HEK293 (cell line): Measurements from ENCODE around the gene BAHD1.

Source experiments
- YY1 ChIP-seq: fragments of 450-650 bp; formaldehyde crosslinking; IDR thresholded peaks from 2 replicates; pipeline ENCODE4 v1.5.1; 2018; ENCODE audit warnings: missing biosample characterization, missing genetic modification characterization
- ZBTB21 ChIP-seq: fragments of 450-650 bp; formaldehyde crosslinking; IDR thresholded peaks from 2 replicates; pipeline ENCODE4 v1.5.1; 2017; ENCODE audit warnings: missing biosample characterization, missing genetic modification characterization
- ZFP3 ChIP-seq: fragments of 450-650 bp; formaldehyde crosslinking; IDR thresholded peaks from 2 replicates; pipeline ENCODE4 v1.5.1; 2016; ENCODE audit warnings: low read depth, missing biosample characterization, missing genetic modification characterization
- ZFP37 ChIP-seq: fragments of 450-650 bp; formaldehyde crosslinking; IDR thresholded peaks from 2 replicates; pipeline ENCODE4 v1.5.1; 2016; ENCODE audit warnings: missing biosample characterization, missing genetic modification characterization
- ZNF19 ChIP-seq: fragments of 450-650 bp; formaldehyde crosslinking; IDR thresholded peaks from 2 replicates; pipeline ENCODE4; 2016; ENCODE audit warnings: missing biosample characterization, missing genetic modification characterization, low read depth
- ZNF777 ChIP-seq: fragments of 450-650 bp; formaldehyde crosslinking; IDR thresholded peaks from 2 replicates; pipeline ENCODE4 v1.5.1; 2017; ENCODE audit warnings: missing biosample characterization, missing genetic modification characterization, borderline replicate concordance
- ZNF792 ChIP-seq: fragments of 450-650 bp; formaldehyde crosslinking; IDR thresholded peaks from 2 replicates; pipeline ENCODE4 v1.5.1; 2016; ENCODE audit warnings: missing biosample characterization, missing genetic modification characterization
- TF ChIP-seq, protein P1 (sequence below): IDR thresholded peaks from 2 replicates; pipeline ENCODE4 v1.6.1; 2011; ENCODE audit warnings: mild to moderate bottlenecking, low read depth, low read length, borderline replicate concordance
- TF ChIP-seq, protein P2 (sequence below): fragments of 450-650 bp; formaldehyde crosslinking; IDR thresholded peaks from 2 replicates; pipeline ENCODE4 v1.5.1; 2016; ENCODE audit warnings: missing biosample characterization, missing genetic modification characterization

- TF ChIP-seq ZNF777 (tag by site-specific recombination) (no peak), ZBTB21 (no peak), ZNF792 (no peak), ZFP37 (tag by site-specific recombination) (no peak), YY1 (tag by site-specific recombination) (no peak), ZFP3 (no peak), ZNF19 (tag by site-specific recombination) (no peak)
- TF ChIP-seq, protein P1, sequence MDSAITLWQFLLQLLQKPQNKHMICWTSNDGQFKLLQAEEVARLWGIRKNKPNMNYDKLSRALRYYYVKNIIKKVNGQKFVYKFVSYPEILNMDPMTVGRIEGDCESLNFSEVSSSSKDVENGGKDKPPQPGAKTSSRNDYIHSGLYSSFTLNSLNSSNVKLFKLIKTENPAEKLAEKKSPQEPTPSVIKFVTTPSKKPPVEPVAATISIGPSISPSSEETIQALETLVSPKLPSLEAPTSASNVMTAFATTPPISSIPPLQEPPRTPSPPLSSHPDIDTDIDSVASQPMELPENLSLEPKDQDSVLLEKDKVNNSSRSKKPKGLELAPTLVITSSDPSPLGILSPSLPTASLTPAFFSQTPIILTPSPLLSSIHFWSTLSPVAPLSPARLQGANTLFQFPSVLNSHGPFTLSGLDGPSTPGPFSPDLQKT: no peak
- TF ChIP-seq, protein P2, sequence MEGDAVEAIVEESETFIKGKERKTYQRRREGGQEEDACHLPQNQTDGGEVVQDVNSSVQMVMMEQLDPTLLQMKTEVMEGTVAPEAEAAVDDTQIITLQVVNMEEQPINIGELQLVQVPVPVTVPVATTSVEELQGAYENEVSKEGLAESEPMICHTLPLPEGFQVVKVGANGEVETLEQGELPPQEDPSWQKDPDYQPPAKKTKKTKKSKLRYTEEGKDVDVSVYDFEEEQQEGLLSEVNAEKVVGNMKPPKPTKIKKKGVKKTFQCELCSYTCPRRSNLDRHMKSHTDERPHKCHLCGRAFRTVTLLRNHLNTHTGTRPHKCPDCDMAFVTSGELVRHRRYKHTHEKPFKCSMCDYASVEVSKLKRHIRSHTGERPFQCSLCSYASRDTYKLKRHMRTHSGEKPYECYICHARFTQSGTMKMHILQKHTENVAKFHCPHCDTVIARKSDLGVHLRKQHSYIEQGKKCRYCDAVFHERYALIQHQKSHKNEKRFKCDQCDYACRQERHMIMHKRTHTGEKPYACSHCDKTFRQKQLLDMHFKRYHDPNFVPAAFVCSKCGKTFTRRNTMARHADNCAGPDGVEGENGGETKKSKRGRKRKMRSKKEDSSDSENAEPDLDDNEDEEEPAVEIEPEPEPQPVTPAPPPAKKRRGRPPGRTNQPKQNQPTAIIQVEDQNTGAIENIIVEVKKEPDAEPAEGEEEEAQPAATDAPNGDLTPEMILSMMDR (tag by site-specific recombination): no peak
Measured at GRCh38 chr15:40420793-40421192, 20.0 kb upstream of the BAHD1 start.
